Measurements from ENCODE around the gene RAB8B.

RAB8B gene

GRCh38 chr15:63226155-63226883, 36.9 kb downstream of the RAB8B start:
- no peak for DNase-seq (ENCODE audit: low read depth)
- TF ChIP-seq CTCF (IDR thresholded peaks at IDR 0.05; ENCODE audit: insufficient read depth, low read depth, low read length, missing control alignments), result no peak
- no peak overlapping the region for H3K4me3 ChIP-seq (ENCODE audit: low read length)

- DNase-seq (ENCODE audit: low read depth), result no peak
- H3K4me3 ChIP-seq (ENCODE audit: low read length), result no peak overlapping the region
- no peak for TF ChIP-seq CTCF (IDR thresholded peaks at IDR 0.05; ENCODE audit: insufficient read depth, low read depth, low read length, missing control alignments)
Measured at GRCh38 chr15:63226966-63227401, 37.6 kb downstream of the RAB8B start.

- no peak overlapping the region for H3K4me3 ChIP-seq (ENCODE audit: low read length)
- DNase-seq (ENCODE audit: low read depth), result no peak
- no peak for TF ChIP-seq CTCF (IDR thresholded peaks at IDR 0.05; ENCODE audit: insufficient read depth, low read depth, low read length, missing control alignments)
Measured at GRCh38 chr15:63227689-63228088, 38.3 kb downstream of the RAB8B start.

GRCh38 chr15:63231206-63231605, 41.8 kb downstream of the RAB8B start:
- no peak overlapping the region for H3K4me3 ChIP-seq (ENCODE audit: low read length)
- DNase-seq (ENCODE audit: low read depth), result no peak
- no peak for TF ChIP-seq CTCF (IDR thresholded peaks at IDR 0.05; ENCODE audit: insufficient read depth, low read depth, low read length, missing control alignments)

GRCh38 chr15:63231706-63232105, 42.3 kb downstream of the RAB8B start:
- no peak for DNase-seq (ENCODE audit: low read depth)
- TF ChIP-seq CTCF (IDR thresholded peaks at IDR 0.05; ENCODE audit: insufficient read depth, low read depth, low read length, missing control alignments), result no peak
- no peak overlapping the region for H3K4me3 ChIP-seq (ENCODE audit: low read length)

GRCh38 chr15:63232405-63232804, 43.0 kb downstream of the RAB8B start:
- DNase-seq (ENCODE audit: low read depth), result no peak
- no peak for TF ChIP-seq CTCF (IDR thresholded peaks at IDR 0.05; ENCODE audit: insufficient read depth, low read depth, low read length, missing control alignments)
- H3K4me3 ChIP-seq (ENCODE audit: low read length), result no peak overlapping the region

- H3K4me3 ChIP-seq (ENCODE audit: low read length), result no peak overlapping the region
- DNase-seq (ENCODE audit: low read depth), result peak; percentile 57
- TF ChIP-seq CTCF (IDR thresholded peaks at IDR 0.05; ENCODE audit: insufficient read depth, low read depth, low read length, missing control alignments), result no peak
Measured at GRCh38 chr15:63232943-63233342, 43.5 kb downstream of the RAB8B start.

Data from epithelial cell of esophagus (primary cell).